Left forelimb (tissue), 1 donor: ENCODE data around the gene NIN.

Source experiments
- DNase-seq: peaks from one replicate; pipeline ENCODE4 v3.0.0-alpha.2; 2018; ENCODE audit warnings: low spot score

Gene NIN

DNA sequence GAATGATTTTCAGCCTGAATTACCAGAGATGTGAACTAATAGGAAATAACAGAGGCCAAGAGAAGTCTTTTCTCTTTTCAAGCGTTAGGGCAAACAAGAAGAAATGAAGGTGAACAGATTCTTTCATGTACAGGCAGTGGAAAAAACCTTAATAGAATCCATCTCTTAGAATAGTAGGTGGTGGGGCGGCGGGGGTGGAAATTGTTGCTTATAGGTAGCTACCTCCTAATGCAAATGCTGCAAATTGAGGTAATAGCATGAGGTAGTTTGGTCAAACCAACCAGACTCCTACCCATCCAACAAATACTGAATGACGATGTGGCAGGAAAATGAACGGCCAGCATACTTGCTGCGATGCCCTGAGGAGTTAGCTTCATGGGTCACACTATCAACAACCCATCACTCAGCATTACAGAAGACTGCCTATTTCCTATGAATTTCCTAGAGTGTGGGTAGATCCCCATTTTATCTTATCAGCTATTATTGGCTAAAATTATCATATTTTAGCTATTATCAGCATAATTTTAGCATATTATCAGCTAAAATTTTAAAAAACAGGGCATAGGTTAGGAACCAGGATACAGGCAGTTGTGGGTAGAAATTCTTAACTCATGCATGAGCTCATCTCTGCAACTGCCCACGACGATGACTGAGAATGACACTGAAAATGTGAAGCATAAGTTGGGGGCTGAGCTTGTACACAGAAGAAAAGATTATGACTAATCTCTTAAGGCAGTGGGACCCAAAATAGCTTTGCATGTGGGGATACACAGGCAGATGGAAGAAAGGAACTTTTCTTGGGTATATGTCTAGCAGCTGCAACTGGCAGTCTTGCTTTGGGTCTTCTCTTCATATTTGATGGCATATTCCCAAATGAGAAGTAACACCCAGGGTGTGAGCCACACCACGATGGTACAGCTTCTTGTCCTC lies 68.7 kb downstream of the NIN start:
- DNase-seq = no peak

DNA sequence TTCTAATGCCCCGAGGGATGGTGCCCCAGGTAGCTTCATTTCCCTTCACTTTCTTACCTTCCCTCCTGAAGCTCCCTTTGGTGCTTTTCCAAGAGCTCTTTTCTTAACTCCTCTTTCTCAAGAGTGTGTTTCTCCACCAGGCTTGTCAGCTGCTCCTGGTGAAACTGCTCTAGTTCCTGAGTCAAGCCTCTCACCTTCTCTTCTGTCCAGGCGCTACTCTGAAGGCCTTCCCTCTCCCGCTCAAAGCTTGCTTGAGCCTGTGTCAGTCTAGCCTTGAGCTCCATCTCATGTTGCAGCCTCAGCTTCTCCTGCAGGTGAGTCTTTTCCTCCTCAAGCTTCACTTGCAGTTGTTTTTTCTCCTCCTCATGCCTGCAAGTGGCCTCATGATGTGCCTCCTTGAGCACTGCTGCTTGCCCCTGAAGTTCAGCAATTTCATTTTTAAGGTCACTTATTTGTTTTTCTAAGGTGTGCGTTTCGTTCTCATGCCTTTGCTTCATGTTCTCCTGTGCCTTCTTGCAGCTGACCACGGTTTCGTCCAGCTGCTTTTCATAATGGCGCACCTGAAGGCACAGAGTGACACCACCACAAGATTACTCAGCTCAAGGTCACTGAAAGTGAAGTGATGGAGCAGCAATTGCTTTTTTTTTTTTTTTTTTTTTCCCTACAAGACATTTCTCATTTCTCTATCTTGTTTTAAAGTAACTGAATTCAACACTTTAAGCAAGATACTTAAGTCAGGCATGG lies 71.0 kb downstream of the NIN start:
- no peak for DNase-seq

DNA sequence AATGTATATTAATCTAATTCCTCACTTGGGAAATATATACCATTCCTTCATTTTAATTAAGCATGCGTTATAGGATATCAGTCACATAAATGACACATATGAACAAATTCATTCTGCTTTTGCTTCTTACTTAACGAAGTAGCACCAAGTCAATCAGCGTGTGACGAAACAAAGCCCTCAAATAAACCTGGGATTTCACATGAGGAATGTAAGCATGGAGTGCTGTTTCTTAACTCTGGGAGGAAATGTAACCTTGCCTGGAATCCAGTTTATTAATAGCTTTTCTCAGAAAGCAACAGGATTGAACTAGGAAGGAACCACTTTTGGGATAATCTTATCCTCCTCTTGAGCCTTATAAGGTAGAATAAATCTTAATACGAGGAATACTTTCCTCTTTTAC lies 72.0 kb downstream of the NIN start:
- no peak for DNase-seq

DNA sequence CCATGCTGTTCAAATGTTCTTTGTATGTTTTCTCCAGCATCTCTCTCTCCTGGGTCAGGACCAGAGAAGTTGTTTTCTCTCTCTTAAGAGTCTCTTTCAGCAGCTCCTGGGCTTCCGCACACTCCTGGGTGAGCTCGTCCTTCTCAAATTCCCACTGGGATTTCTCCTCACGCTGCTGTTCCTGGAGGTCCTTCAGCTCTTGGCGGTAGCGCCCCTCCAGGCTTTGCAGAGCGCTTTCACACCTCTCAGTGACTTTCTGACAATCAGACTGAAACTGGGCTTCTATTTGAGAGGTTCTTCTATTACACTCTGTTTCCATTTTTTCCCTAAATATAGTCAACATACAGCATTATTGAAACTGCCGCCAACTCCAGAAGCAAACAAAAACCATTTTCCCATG lies 72.7 kb downstream of the NIN start:
- no peak for DNase-seq

DNA sequence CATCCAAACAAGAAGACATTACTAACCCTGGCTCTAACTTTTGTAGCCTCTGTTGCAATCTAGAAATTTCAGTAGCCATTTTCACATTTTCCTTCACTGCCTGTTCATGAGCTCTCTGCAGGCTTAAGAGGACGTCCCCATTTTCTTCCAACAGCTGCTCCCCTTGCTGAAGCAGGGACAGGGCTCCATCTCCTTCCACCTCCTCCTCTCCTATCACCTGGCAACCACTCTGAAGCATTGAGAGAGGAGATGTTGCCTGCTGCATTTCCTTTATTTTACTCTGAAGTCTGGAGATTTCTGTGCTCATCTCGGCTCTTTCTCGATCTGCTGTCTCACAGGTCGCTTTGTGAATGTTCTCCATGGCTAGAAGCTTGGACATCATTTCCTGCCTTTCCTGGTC lies 73.3 kb downstream of the NIN start:
- no peak for DNase-seq

DNA sequence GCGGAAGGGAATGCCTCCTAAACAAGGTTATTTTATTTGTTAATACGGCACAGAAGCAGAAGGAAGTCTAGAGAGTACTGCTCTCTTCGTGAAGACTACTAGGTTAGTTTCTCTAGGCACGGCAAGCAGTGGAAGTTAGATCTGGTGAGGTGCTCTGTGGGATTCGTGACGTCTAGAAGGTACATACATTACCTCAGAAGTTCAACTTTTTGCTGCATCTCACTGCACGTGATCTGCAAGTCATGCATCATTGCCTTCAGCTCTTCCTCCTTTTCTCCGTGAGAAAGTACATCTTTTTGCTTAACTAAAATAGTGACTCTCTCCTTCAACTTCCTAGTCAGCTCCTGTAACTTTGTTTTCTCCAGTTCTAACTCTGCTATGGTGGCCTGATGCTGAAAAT lies 74.7 kb downstream of the NIN start:
- DNase-seq = no peak

DNA sequence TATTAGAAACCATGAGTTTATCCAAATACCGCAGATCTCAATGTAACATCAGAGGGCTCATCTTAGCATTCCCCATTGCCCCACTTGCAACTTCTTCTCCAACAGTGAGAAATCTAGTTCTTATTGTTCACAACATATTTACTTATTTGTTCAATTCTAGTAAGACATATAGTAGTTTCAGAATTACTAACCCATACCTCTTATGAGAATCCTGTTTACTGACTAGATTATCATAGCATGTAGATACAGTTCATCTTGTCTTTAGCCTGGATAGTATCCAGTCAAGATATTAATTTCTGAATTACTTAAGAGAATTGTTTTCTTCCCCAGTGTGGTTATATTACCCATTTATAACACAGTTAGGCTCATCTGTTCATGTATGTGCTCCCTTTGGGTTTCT lies 80.6 kb downstream of the NIN start:
- no peak for DNase-seq

DNA sequence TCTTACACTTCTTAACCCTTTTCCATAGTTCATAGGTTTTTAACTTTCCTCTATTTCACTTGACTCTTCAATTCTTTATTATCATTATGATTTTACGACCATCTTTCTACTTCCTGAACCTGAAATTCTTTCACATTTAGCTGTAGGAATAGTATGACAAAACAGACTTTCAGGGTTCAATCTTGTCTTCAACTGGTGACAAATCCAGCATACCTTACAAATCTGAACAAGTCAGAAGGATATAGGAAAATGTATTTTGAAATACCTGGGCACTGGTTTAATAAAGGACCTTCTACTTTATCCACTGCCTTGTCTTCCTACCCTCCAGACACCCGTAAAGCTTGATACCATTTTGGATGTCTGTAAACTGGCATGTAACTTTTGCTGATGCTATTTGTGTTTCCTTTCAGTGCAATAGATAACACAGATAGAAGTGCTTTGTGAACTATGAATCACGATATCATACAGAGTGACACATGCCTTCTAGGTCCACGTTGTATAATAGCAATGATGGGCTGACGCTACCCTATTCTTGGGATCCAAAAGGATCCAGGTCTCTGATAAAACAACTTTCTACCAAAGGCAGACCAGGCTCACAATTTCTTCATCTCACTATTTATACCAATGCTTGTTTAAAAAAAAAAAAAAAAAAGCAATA lies 85.4 kb downstream of the NIN start:
- no peak for DNase-seq

DNA sequence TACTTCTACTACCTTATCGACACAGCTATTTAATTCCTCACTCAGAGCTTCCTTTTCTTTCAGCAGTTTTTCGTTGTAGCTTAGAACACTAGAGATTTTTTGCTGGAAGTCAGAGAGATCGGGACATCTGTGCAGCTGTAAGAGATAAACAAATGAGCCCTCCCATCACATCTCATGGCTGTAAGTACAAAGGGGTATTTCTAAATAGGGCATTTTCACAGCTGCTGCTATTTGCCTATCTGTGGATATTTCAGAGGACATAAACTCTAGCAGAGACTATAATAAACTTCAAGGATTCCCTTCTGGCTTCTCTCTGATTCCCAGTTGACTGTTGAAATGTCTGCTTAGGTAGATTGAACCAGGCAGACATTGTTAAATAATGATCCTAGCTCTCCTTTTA lies 86.7 kb downstream of the NIN start:
- DNase-seq = no peak

DNA sequence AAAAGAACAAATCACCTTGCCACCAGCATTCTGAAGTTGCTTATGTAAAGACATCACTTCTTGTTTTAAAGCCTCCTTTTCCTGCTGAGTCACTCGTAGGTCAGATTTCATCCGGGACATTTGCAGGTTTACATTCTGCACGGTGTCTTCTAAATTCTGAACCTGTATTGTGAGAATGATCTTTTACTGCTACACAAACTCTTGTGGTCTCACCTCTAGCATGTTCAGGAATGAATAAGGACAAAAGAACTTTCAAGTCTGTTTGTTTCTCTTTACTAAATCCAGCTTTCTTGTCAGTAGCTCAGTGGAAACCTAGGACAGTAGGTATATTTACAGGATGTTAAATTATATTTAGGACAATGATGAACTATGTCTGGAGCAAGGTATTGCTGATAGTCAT lies 89.4 kb downstream of the NIN start:
- DNase-seq = no peak

DNA sequence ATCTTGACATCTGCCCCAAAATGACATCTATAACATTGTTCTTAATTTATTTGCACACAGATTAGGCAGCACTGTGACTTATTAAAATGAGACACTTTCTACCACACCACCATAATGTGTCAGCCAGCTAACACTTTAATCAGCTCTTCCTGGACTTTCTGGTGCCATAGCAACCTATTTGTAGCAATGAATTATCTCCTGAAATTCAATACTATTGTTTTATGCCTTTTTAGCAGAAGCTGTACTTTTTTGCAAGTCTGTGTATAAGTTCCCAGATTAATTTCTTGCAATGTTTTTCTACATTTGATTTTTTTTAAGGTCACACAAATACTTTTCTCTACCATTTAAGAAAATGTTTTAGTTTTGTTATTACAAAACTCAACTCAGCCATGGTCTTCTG lies 90.1 kb downstream of the NIN start:
- no peak for DNase-seq

DNA sequence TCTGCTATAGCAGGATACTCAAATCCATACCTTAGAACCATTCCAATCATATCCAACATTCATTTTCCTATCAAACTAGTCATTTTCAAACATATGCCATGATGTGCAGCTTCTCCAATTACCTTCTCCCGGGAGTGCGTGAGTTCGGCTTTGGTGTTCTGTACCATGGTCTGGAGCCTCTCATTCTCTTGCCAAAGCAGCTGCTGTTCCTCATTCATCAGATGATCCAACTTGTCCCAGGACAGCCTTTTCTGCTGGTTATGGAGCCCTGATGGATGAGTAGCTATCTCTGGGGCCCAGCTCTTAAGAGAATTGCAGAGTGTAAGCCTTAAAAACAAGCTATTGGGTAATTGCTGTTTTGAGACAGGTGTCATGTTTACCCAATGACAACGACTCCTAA lies 91.8 kb downstream of the NIN start:
- DNase-seq = no peak

DNA sequence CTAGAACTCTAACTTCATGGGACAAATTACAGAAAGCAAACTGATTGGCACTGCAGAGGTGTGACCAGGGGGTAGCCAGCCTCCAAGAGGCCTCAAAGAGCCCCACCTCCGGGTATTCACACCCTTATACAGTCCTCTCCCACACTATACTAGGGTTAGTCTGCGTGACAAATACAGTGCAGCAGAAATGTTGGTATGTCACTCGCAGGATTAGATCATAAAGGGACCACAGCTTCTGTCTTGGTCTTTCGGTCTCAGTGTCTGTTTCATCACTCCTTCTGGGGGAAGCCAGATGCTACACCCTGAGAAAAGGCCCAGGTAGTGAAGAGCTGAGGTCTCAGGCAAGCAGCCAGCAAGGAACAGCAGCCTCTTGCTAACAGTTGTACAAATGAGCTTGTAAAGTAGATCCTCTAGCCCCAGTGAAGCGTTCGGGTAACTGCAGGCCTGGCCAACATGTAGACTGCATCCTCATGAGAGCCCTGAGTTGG lies 94.0 kb downstream of the NIN start:
- no peak for DNase-seq

DNA sequence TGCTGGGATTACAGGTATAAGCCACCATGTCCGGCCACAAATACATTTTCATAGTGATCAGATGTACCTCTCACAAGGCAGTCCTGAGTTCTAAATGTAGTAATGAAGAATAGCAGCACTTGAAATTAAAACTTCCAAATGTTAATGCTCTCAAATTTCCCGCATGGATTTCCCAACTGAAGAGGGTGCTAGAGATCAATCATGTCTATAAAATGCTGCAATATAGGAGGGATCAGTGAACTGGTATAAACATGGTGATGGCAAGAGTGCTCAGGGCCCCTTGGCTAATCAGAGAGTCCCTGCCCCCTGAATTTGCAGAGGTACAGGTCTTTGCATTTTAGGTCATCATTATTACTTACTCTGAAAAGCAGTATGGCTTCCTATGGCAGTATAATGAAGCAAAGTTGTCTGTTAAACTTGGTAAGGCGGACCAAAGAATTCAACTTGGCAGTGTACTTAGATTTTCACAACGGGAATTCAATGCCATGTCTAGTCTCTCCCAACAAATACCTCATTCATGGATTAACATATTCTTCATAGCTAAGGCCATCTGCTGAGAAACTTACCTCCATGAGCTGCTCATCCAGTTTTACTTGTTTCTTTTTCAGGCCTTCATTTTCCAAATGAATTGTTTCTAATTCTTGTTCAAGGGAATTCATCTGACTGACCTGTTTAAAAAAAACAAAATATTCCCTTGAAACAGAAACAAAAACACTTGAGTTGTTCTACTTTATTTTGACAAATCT lies 95.8 kb downstream of the NIN start:
- no peak for DNase-seq

DNA sequence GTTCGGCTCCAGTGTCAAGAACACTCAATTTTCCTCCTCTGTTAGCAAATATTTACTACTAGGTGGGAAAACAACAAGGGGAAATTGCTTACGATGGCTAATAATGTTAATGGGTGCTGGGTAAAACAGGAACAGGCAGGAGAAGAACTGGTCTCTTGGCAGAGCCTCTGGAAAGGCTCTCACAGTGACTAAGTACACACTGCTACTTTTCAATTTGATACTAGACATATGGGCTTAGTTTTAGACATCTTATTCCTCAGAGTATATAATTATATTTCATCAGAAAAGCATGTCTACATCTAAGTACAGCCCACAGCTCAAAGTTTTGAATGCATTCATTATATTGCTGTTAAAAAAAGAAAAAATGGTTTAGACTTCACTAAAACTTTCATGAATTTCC lies 97.5 kb downstream of the NIN start:
- DNase-seq = no peak

DNA sequence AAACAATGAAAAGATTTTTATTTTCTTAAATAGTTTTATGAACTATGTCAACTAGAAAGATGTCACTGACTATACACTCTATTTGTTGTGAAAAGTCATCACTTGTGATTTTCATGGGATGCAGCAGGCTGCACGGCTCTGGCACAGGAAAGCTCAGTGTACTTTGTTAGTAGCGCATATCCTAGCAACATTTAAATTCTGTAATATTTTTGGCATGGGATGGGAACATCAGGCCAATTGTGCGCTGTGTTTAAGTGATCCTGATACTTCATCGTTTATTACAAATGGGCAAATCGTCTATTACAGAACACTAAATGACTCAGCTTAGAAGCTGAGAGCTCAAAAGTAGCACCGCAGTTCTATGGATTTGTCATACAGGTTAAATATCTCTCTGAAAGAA lies 102.1 kb downstream of the NIN start:
- DNase-seq = no peak

DNA sequence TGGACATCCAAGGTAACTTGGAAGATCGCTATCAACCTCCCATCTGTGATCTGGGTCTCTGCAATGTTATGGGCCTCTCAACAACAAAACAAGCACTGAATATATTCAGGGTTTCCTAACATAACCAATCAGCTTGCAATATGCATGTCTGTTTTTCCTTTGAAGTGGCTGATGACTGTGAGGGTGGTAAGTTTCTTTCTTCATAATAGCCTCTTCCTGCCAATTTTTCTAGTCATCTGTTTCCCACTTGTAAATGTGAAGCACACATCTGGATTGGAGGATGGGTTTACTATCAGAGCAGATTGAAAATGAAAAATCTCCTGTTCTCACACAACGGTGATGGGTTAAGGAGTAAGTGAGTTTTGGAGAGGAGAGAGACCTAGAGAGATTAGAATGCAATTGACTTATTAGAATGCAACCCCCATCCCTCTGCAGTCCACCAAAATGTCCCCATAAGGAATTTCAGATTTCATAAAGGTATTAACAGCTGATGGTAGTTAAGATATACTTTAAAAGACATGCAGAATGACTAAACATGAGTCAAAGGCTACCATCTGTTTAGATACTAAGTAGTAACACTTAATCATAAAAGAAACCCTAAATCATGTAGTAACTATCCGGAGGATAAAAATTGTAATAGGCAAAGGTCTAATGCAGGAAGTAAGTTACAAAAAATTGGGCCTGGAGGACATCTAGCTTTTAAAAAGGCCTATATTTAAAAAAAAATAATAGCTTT lies 104.4 kb downstream of the NIN start:
- DNase-seq = no peak

DNA sequence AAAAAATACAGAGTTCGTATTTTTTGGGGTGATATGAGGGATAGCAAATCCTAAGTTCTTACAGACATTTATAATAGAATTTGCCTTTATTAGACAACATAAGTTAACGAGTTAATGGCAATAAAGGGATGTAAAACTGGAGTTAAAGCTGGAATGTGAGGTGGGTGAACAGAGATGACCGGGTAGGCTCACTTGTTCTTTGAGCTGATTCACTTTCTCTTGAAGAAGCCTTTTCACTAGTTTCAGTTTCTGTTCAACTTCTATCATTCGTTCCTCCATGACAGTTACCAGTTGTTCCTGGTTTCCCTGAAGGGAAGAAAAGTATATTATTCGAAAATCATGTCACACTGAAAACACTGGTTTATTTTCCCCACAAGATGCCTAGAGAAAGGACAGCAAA lies 105.2 kb downstream of the NIN start:
- DNase-seq = no peak

DNA sequence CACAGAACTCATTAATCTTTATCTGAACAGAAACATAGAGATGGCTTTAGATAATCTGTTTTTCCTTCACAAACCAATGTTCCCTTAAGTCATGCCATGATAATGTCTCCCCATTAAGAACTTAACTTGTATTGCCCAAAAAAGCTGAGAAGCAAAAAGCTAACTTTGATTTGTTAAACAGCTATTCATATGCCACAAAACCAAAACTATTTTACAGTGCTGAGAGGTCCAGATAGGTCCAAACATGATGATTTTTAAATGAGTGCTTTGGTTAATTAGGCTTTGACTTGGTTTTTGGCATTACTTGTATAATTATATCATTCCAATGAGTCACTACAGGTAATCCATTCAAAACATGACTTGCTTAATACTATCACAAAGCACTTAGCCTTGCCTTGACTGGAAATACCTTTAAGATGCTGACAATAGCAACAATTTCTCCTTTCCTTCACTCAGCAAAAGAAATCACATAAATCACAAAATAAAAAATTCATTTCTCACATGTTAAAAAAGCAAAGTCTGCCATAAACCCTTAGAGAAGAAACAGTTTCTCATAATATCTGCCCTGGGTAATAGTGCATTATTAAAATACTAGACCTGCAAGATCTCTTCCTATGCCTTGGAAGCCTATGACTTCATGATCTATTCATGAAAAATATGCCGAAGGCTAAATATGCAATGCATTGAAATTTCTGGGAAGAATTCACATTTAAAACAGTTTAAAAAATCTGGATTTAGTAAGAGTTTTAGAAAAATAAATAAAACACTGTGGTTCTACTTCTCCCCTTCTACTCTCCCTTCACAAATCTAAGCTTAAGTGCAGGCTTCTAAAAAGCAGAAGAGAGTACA lies 110.8 kb downstream of the NIN start:
- no peak for DNase-seq

DNA sequence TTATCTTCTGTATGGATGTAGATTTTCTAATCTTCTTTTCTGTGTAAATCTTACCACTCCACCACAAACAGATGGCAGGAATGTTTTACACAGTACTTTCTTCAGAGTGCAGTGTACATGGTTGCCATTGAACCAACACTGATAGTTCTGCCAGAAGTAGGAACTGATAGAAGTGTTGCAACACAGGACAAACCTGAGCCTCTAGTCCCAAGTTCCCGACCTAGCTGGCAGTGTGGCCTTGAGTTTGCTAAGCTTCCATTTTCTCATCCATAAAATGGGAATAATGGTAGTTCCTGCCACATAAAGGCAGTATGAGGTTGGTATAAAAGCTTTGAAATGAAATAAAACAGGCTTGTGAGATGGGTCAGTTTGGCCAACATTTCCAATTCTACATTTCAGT lies 112.0 kb downstream of the NIN start:
- DNase-seq = no peak
